DND-41 (cell line): ENCODE results near the gene SPEG.

Experiments used
- EZH2 ChIP-seq: IDR thresholded peaks from 3 replicates; pipeline ENCODE4 v1.6.1; 2012; ENCODE audit warnings: borderline replicate concordance, low read depth, mild to moderate bottlenecking, moderate library complexity, low read length, inconsistent platforms; ENCODE audit not compliant: severe bottlenecking
- TF ChIP-seq, protein P1 (sequence below): IDR thresholded peaks from 2 replicates; pipeline ENCODE4 v1.5.1; 2012; ENCODE audit warnings: borderline replicate concordance, low read length, moderate library complexity, mild to moderate bottlenecking; ENCODE audit not compliant: poor library complexity, severe bottlenecking; ENCODE audit errors: extremely low read depth

- TF ChIP-seq, protein P1, sequence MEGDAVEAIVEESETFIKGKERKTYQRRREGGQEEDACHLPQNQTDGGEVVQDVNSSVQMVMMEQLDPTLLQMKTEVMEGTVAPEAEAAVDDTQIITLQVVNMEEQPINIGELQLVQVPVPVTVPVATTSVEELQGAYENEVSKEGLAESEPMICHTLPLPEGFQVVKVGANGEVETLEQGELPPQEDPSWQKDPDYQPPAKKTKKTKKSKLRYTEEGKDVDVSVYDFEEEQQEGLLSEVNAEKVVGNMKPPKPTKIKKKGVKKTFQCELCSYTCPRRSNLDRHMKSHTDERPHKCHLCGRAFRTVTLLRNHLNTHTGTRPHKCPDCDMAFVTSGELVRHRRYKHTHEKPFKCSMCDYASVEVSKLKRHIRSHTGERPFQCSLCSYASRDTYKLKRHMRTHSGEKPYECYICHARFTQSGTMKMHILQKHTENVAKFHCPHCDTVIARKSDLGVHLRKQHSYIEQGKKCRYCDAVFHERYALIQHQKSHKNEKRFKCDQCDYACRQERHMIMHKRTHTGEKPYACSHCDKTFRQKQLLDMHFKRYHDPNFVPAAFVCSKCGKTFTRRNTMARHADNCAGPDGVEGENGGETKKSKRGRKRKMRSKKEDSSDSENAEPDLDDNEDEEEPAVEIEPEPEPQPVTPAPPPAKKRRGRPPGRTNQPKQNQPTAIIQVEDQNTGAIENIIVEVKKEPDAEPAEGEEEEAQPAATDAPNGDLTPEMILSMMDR: no peak
- TF ChIP-seq EZH2: no peak
These were observed 56.8 kb downstream of the SPEG start for GRCh38 chr2:219491278-219491963.
